ENCODE data around the gene MSL3B.
A peak's percentile ranks its signal among the peaks of the same experiment; 100 is the strongest.

Gene MSL3B

GRCh38 chr2:233867993-233868532 is at the start of gene MSL3B:
Gene MSL3B, minus strand, starts transcription at chr2:233868386.
- 16% methylated on average over 50 of the region's 50 CpGs for WGBS (ENCODE audit: insufficient coverage, low coverage, low lambda C conversion rate, missing lambda C conversion rate)
- DNase-seq (peak in 1 of 3 donors; percentile 34), ATAC-seq (peak; percentile 64 to 95 (median 75))
- Histone ChIP-seq H3K27ac (peak within 1 kb of the TSS in 1 of 3 donors; percentile 30), H3K4me3 (peak within 1 kb of the TSS; percentile 41 to 66 (median 65)), H3K9me3 (no peaks in the 10 kb centered on the region), H3K36me3 (no peaks in the 10 kb centered on the region), H3K27me3 (no peaks in the 10 kb centered on the region), H3K4me1 (no peaks in the 10 kb centered on the region)
- peak; percentile 16 for TF ChIP-seq POLR2A (IDR thresholded peaks at IDR 0.05)
- no peak for TF ChIP-seq CTCF (IDR thresholded peaks at IDR 0.05)
- intact Hi-C loops (cut with DNase I), result no loop called here

GRCh38 chr2:233917116-233917515 is 48.9 kb upstream of the MSL3B start, which contains the start of gene TRPM8:
Gene TRPM8, plus strand, starts transcription at chr2:233917373. Its CDS starts 9,165 bp downstream, at chr2:233926538.
- Histone ChIP-seq H3K27ac (no peak within 1 kb of the TSS), H3K4me3 (no peak within 1 kb of the TSS), H3K36me3 (no peaks in the 10 kb centered on the region), H3K9me3 (no peaks in the 10 kb centered on the region), H3K27me3 (no peaks in the 10 kb centered on the region), H3K4me1 (no peaks in the 10 kb centered on the region)
- DNase-seq (no peak), ATAC-seq (no peak)
- intact Hi-C loops (cut with DNase I), result no loop called here
- WGBS (ENCODE audit: insufficient coverage, low coverage, low lambda C conversion rate, missing lambda C conversion rate), result 34% methylated on average over 5 of the region's 5 CpGs
- no peak for TF ChIP-seq CTCF (IDR thresholded peaks at IDR 0.05)
- no peak for TF ChIP-seq POLR2A (IDR thresholded peaks at IDR 0.05)

GRCh38 chr2:233915128-233915527 is 46.9 kb upstream of the MSL3B start:
- 12% methylated on average over 2 of the region's 2 CpGs for WGBS (ENCODE audit: insufficient coverage, low coverage, low lambda C conversion rate, missing lambda C conversion rate)

GRCh38 chr2:233912691-233913423 is 44.7 kb upstream of the MSL3B start:
- intact Hi-C loops (cut with DNase I), result no loop called here
- peak; percentile 40 to 69 (median 53) for ATAC-seq
- WGBS (ENCODE audit: insufficient coverage, low coverage, low lambda C conversion rate, missing lambda C conversion rate), result 19% methylated on average over 9 of the region's 9 CpGs
- Histone ChIP-seq H3K4me3 (no peak overlapping the region), H3K9me3 (no peaks in the 10 kb centered on the region), H3K27ac (no peak overlapping the region), H3K4me1 (no peaks in the 10 kb centered on the region), H3K27me3 (no peaks in the 10 kb centered on the region), H3K36me3 (no peaks in the 10 kb centered on the region)
- TF ChIP-seq POLR2A (IDR thresholded peaks at IDR 0.05), result no peak
- no peak for TF ChIP-seq CTCF (IDR thresholded peaks at IDR 0.05)
- DNase-seq, result peak in 1 of 3 donors; percentile 38

More at GRCh38 chr2:233915128-233915527, 46.9 kb upstream of the MSL3B start:
- intact Hi-C loops (cut with DNase I), result no loop called here
- Histone ChIP-seq H3K9me3 (no peaks in the 10 kb centered on the region), H3K4me1 (no peaks in the 10 kb centered on the region), H3K27ac (no peak overlapping the region), H3K4me3 (no peak overlapping the region), H3K27me3 (no peaks in the 10 kb centered on the region), H3K36me3 (no peaks in the 10 kb centered on the region)
- DNase-seq, result no peak
- ATAC-seq, result peak in 3 of 4 donors; percentile 31 to 53 (median 42)
- TF ChIP-seq POLR2A (IDR thresholded peaks at IDR 0.05), result no peak
- TF ChIP-seq CTCF (IDR thresholded peaks at IDR 0.05), result peak in 3 of 4 donors; percentile 19 to 32 (median 31)

Measured in right lobe of liver (tissue), 6 donors.